Thymus (tissue), 11 donors: ENCODE results near the gene OR2T11. TPM values are rescaled to one million over a fixed set of nuclear protein-coding genes. Genes with fewer than 3 reads are reported as not detected.
A peak's percentile ranks its signal among the peaks of the same experiment; 100 is the strongest.

Experiments used
- DNase-seq, 9 donors: peaks; one replicate each; pipeline ENCODE4 v3.0.0-alpha.2; 2013; ENCODE audit warnings: low spot score in 9 of 9, low read depth in 6 of 9, missing footprints in 1 of 9
- H3K27ac ChIP-seq, 2 donors: one replicate each; pipeline ENCODE4 v1.5.1; 2013; ENCODE audit warnings: control low read depth in 1 of 2, low read depth in 1 of 2, low read length in 1 of 2, mild to moderate bottlenecking in 1 of 2, moderate library complexity in 1 of 2
- H3K27me3 ChIP-seq, 2 donors: one replicate each; pipeline ENCODE4 v1.5.1; 2013; ENCODE audit warnings: low read length in 1 of 2; ENCODE audit not compliant: control insufficient read depth in 2 of 2, insufficient read depth in 1 of 2
- H3K36me3 ChIP-seq, 2 donors: one replicate each; pipeline ENCODE4 v1.5.1; 2013; ENCODE audit warnings: low read length in 1 of 2, mild to moderate bottlenecking in 1 of 2, moderate library complexity in 1 of 2; ENCODE audit not compliant: control insufficient read depth in 2 of 2, insufficient read depth in 2 of 2
- H3K4me1 ChIP-seq, 2 donors: one replicate each; pipeline ENCODE4 v1.5.1; 2013; ENCODE audit warnings: low read length in 2 of 2; ENCODE audit not compliant: control insufficient read depth in 2 of 2, insufficient read depth in 2 of 2
- H3K4me3 ChIP-seq, 2 donors: one replicate each; pipeline ENCODE4 v1.5.1; 2013; ENCODE audit warnings: low read length in 2 of 2, control low read depth in 1 of 2, mild to moderate bottlenecking in 1 of 2
- H3K9me3 ChIP-seq, 2 donors: one replicate each; pipeline ENCODE4 v1.5.1; 2013; ENCODE audit warnings: low read length in 1 of 2, mild to moderate bottlenecking in 1 of 2; ENCODE audit not compliant: control insufficient read depth in 2 of 2, insufficient read depth in 1 of 2
- WGBS: extraction: QIAGEN DNeasy Blood & Tissue Kit; methylation state at CpG from one replicate; pipeline ENCODE4 v1.1.7; 2013; 5-methylcytosine and 5-hydroxymethylcytosine counted together
- polyA plus RNA-seq: library from polyadenylated mRNA; stranded (reverse); fragments of 200-250 nt; gene quantifications from one replicate; pipeline ENCODE4 v1.2.3, GENCODE V29; 2013
- total RNA-seq: library from RNA; stranded (reverse); fragments of 120-200 nt; gene quantifications from one replicate; pipeline ENCODE4 v1.2.4, GENCODE V29; 2013
- donor health status: healthy.

OR2T11 gene
- total and polyA plus RNA-seq, 2 donors, result under 0.01 TPM; not detected in 1

GRCh38 chr1:248625166-248625565 is 9.7 kb downstream of the OR2T11 start:
- Histone ChIP-seq H3K36me3 (no peaks in the 10 kb centered on the region), H3K27me3 (no peaks in the 10 kb centered on the region), H3K4me1 (no peaks in the 10 kb centered on the region), H3K9me3 (no peaks in the 10 kb centered on the region), H3K27ac (no peak overlapping the region), H3K4me3 (no peak overlapping the region)
- WGBS, result 92% methylated on average over 4 of the region's 4 CpGs
- no peak for DNase-seq

GRCh38 chr1:248622570-248623001 is 12.3 kb downstream of the OR2T11 start:
- Histone ChIP-seq H3K4me1 (no peaks in the 10 kb centered on the region), H3K27ac (no peak overlapping the region), H3K9me3 (no peaks in the 10 kb centered on the region), H3K36me3 (no peaks in the 10 kb centered on the region), H3K27me3 (no peaks in the 10 kb centered on the region), H3K4me3 (no peak overlapping the region)
- peak in 1 of 9 donors; percentile 9 for DNase-seq
- WGBS, result 78% methylated on average over 4 of the region's 4 CpGs

- 80% methylated on average over 7 of the region's 7 CpGs for WGBS
- Histone ChIP-seq H3K9me3 (no peaks in the 10 kb centered on the region), H3K27me3 (no peaks in the 10 kb centered on the region), H3K36me3 (no peaks in the 10 kb centered on the region), H3K4me1 (no peaks in the 10 kb centered on the region), H3K27ac (no peak overlapping the region), H3K4me3 (no peak overlapping the region)
- DNase-seq, result no peak
Measured at GRCh38 chr1:248621770-248622169, 13.1 kb downstream of the OR2T11 start.

- Histone ChIP-seq H3K4me3 (no peak overlapping the region), H3K27ac (no peak overlapping the region)
- 10% methylated on average over 3 of the region's 3 CpGs for WGBS
Measured at GRCh38 chr1:248618878-248619277, 16.0 kb downstream of the OR2T11 start.

GRCh38 chr1:248618119-248618518 is 16.8 kb downstream of the OR2T11 start:
- Histone ChIP-seq H3K27ac (no peak overlapping the region), H3K36me3 (no peaks in the 10 kb centered on the region), H3K27me3 (no peaks in the 10 kb centered on the region), H3K9me3 (no peaks in the 10 kb centered on the region), H3K4me3 (no peak overlapping the region), H3K4me1 (no peaks in the 10 kb centered on the region)
- WGBS, result 90% methylated on average over 7 of the region's 7 CpGs
- DNase-seq, result no peak

More at GRCh38 chr1:248618878-248619277, 16.0 kb downstream of the OR2T11 start:
- DNase-seq, result peak in 5 of 9 donors; percentile 1 to 37 (median 8)
- Histone ChIP-seq H3K27me3 (no peaks in the 10 kb centered on the region), H3K4me1 (no peaks in the 10 kb centered on the region), H3K9me3 (no peaks in the 10 kb centered on the region), H3K36me3 (no peaks in the 10 kb centered on the region)

- Histone ChIP-seq H3K27me3 (no peaks in the 10 kb centered on the region), H3K4me3 (no peak overlapping the region), H3K27ac (no peak overlapping the region), H3K9me3 (no peaks in the 10 kb centered on the region), H3K36me3 (no peaks in the 10 kb centered on the region), H3K4me1 (no peaks in the 10 kb centered on the region)
- WGBS, result 88% methylated on average over 1 of the region's 1 CpG
- DNase-seq, result no peak
Measured at GRCh38 chr1:248613742-248614141, 21.1 kb downstream of the OR2T11 start.

- H3K27ac ChIP-seq, result no peak overlapping the region
Measured at GRCh38 chr1:248611883-248612414, 22.9 kb downstream of the OR2T11 start.

GRCh38 chr1:248610301-248610700 is 24.6 kb downstream of the OR2T11 start:
- H3K36me3 ChIP-seq, result no peaks in the 10 kb centered on the region
- H3K27ac ChIP-seq, result no peak overlapping the region
- WGBS, result 62% methylated on average over 3 of the region's 3 CpGs
- no peaks in the 10 kb centered on the region for H3K27me3 ChIP-seq
- no peaks in the 10 kb centered on the region for H3K4me1 ChIP-seq
- no peak overlapping the region for H3K4me3 ChIP-seq
- DNase-seq, result no peak
- H3K9me3 ChIP-seq, result no peaks in the 10 kb centered on the region

More at GRCh38 chr1:248611883-248612414, 22.9 kb downstream of the OR2T11 start:
- DNase-seq, result no peak
- Histone ChIP-seq H3K27me3 (no peaks in the 10 kb centered on the region), H3K9me3 (no peaks in the 10 kb centered on the region), H3K4me3 (no peak overlapping the region), H3K4me1 (no peaks in the 10 kb centered on the region), H3K36me3 (no peaks in the 10 kb centered on the region)
- 89% methylated on average over 4 of the region's 4 CpGs for WGBS

GRCh38 chr1:248599396-248599795 is 35.5 kb downstream of the OR2T11 start:
- Histone ChIP-seq H3K4me3 (no peak overlapping the region), H3K4me1 (no peaks in the 10 kb centered on the region), H3K36me3 (no peaks in the 10 kb centered on the region), H3K9me3 (no peaks in the 10 kb centered on the region), H3K27ac (no peak overlapping the region), H3K27me3 (no peaks in the 10 kb centered on the region)
- 93% methylated on average over 8 of the region's 8 CpGs for WGBS
- DNase-seq, result no peak
